AG10803 (cell line): ENCODE results near the gene RESP18.

ENCODE experiments used
- DNase-seq: peaks from one replicate; pipeline ENCODE4 v3.0.0; 2010; ENCODE audit warnings: low read depth
- H3K4me3 ChIP-seq: 2 replicates; pipeline ENCODE4 v1.5.1; 2011; ENCODE audit warnings: mild to moderate bottlenecking, low read length, control low read depth
- CTCF ChIP-seq: conservative IDR thresholded peaks from 2 replicates; pipeline ENCODE4 v1.5.1; 2011; ENCODE audit warnings: mild to moderate bottlenecking, low read length, control low read depth, inconsistent platforms

Gene RESP18

GRCh38 chr2:219350710-219351221 is 18.2 kb upstream of the RESP18 start:
- DNase-seq, result peak; percentile 82
- TF ChIP-seq CTCF, result no peak

GRCh38 chr2:219350215-219350614 is 17.7 kb upstream of the RESP18 start:
- no peak for DNase-seq
- no peak overlapping the region for H3K4me3 ChIP-seq
- TF ChIP-seq CTCF, result no peak

More at GRCh38 chr2:219350710-219351221, 18.2 kb upstream of the RESP18 start:
- no peak overlapping the region for H3K4me3 ChIP-seq

GRCh38 chr2:219344751-219345430 is 12.3 kb upstream of the RESP18 start:
- no peak overlapping the region for H3K4me3 ChIP-seq
- TF ChIP-seq CTCF, result no peak
- DNase-seq, result peak; percentile 37

- no peak overlapping the region for H3K4me3 ChIP-seq
- TF ChIP-seq CTCF, result no peak
- DNase-seq, result no peak
Measured at GRCh38 chr2:219335373-219335786, 2.8 kb upstream of the RESP18 start.

- H3K4me3 ChIP-seq, result no peak overlapping the region
- no peak for TF ChIP-seq CTCF
- DNase-seq, result no peak
Measured at GRCh38 chr2:219334076-219334475, 1.5 kb upstream of the RESP18 start.

- peak; percentile 10 for DNase-seq
- TF ChIP-seq CTCF, result no peak
- H3K4me3 ChIP-seq, result no peak overlapping the region
Measured at GRCh38 chr2:219331560-219332213, 857 bp downstream of the RESP18 start.

- no peak overlapping the region for H3K4me3 ChIP-seq
- DNase-seq, result no peak
- TF ChIP-seq CTCF, result no peak
Measured at GRCh38 chr2:219327719-219328118, 4.8 kb downstream of the RESP18 start.
